Heart left ventricle (tissue), 16 donors: ENCODE measurements around the gene SMARCB1. TPM values are rescaled to one million over a fixed set of nuclear protein-coding genes. Genes with fewer than 3 reads are reported as not detected.

Experiments used
- ATAC-seq, 4 donors: fragments of 200-7000 bp; cut with Tn5 transposase; one replicate each; pipeline ENCODE4 v1.9.1; 2020 to 2022; ENCODE audit warnings: moderate library complexity in 4 of 4, mild to moderate bottlenecking in 3 of 4, moderate number of reproducible peaks in 1 of 4
- DNase-seq, 5 donors: peaks; one replicate each; pipeline ENCODE4 v3.0.0-alpha.2; 2020
- H3K27ac ChIP-seq, 12 donors: fragments of 200-600 bp; sonication (generic) in 4 of 12; one replicate each; pipeline versions ENCODE4 v1.5.0 to v1.8.0; 2016 to 2022; ENCODE audit warnings: mild to moderate bottlenecking in 2 of 12
- H3K27me3 ChIP-seq, 9 donors: fragments of 200-600 bp; sonication (generic) in 2 of 9; one replicate each; pipeline versions ENCODE4 v1.5.1 to v1.8.0; 2016 to 2022; ENCODE audit warnings: mild to moderate bottlenecking in 3 of 9
- H3K36me3 ChIP-seq, 9 donors: fragments of 200-600 bp; sonication (generic) in 2 of 9; one replicate each; pipeline versions ENCODE4 v1.5.0 to v1.8.0; 2018 to 2022; ENCODE audit warnings: mild to moderate bottlenecking in 2 of 9
- H3K4me1 ChIP-seq, 12 donors: fragments of 200-600 bp; sonication (generic) in 4 of 12; one replicate each; pipeline versions ENCODE4 v1.5.0 to v1.8.0; 2016 to 2022; ENCODE audit warnings: mild to moderate bottlenecking in 3 of 12
- H3K4me3 ChIP-seq, 12 donors: fragments of 200-600 bp; sonication (generic) in 4 of 12; one replicate each; pipeline versions ENCODE4 v1.5.0 to v1.8.0; 2017 to 2022; ENCODE audit warnings: mild to moderate bottlenecking in 9 of 12, moderate library complexity in 4 of 12
- H3K9me3 ChIP-seq, 12 donors: fragments of 200-600 bp; sonication (generic) in 4 of 12; one replicate each; pipeline versions ENCODE4 v1.5.0 to v1.8.0; 2016 to 2022; ENCODE audit warnings: mild to moderate bottlenecking in 1 of 12
- CTCF ChIP-seq, 12 donors: fragments of 200-600 bp; sonication (generic) in 4 of 12; IDR thresholded peaks; one replicate each; pipeline versions ENCODE4 v1.5.0 to v1.8.0; 2018 to 2022; ENCODE audit warnings: antibody characterized with exemption in 12 of 12, mild to moderate bottlenecking in 5 of 12
- POLR2A ChIP-seq, 2 donors: fragments of 450-650 bp; IDR thresholded peaks; one replicate each; pipeline ENCODE4 v1.6.1; 2017; ENCODE audit warnings: antibody characterized with exemption in 2 of 2, mild to moderate bottlenecking in 2 of 2, moderate library complexity in 2 of 2
- WGBS, 4 donors: extraction: QIAGEN DNeasy Blood & Tissue Kit in 2 of 4; methylation state at CpG; one replicate each; pipeline versions ENCODE4 v1.1.5 to v1.1.7; 2013 to 2018; 5-methylcytosine and 5-hydroxymethylcytosine counted together
- intact Hi-C, 10 donors: fragments of 100-400 bp; cut with DNase I; formaldehyde crosslinking; loops; one replicate each; pipeline versions ENCODE4 v1.11.1 to v1.14.2; 2022
- polyA plus RNA-seq, 2 donors: library from polyadenylated mRNA; stranded (reverse); fragments of 200-250 nt; gene quantifications; one replicate each; pipeline ENCODE4 v1.2.3, GENCODE V29; 2013
- total RNA-seq, 9 donors: library from RNA; depleted of rRNA in 2 of 9; stranded (reverse); fragments of >200 nt in 2 of 9; fragmentation: NEBNext Ultra II Directional in 3 of 9; extraction: Animal tissue kit (Norgen Biotek cat#: 25700) in 3 of 9; gene quantifications; one replicate each; pipeline versions ENCODE4 v1.1.0 to v1.2.4, GENCODE V29; 2016 to 2023
- donor health status: ischemic (EF 13 %, LVEDD 7.1; RV severe dilation, severe dysfunction).
- donor health status: healthy with polysubstance abuse.
- donor health status: DM: no; HTN: yes; CAD: no.
- donor health status: DM: no; HTN: no; CAD: no.
- donor health status: ischemic (EF 25% LVEDD 6.9; RV normal size, moderate dysfunction).
- donor health status: ischemic (EF 25% LVEDD 5.7; RV mildly dilated, moderate dysfunction).
- donor health status: healthy.
- donor health status: DM: yes; HTN: yes; CAD: no.
- donor health status: ischemic (EF 35%, LVEDD 5.7; RV mildly dilated, moderate dysfunction).
- donor health status: nonischemic (EF 11% LVEDD 7.7; RV severe dilation, severe dysfunction).
- donor health status: DM: yes; HTN: yes; CAD: no.
- donor health status: PGD.
- donor health status: ischemic (EF 29% LVEDD 5.4; RV normal size, mild dysfunction).
- donor health status: nonischemic (EF 23%, LVEDD 6.1; RV moderate dilation, normal function).

The SMARCB1 gene
- total and polyA plus RNA-seq, 11 donors = 30.2 to 75.3 (median 45.6) TPM

- 89 to 91% (median 91%) methylated on average over 11 of the region's 11 CpGs for WGBS, 4 donors
- TF ChIP-seq CTCF (IDR thresholded peaks at IDR 0.05) (no peak), POLR2A (IDR thresholded peaks at IDR 0.05) (no peak)
- Histone ChIP-seq H3K9me3 (no peaks in the 10 kb centered on the region), H3K27me3 (no peaks in the 10 kb centered on the region), H3K27ac (no peak overlapping the region), H3K4me3 (no peak overlapping the region), H3K4me1 (peaks cover 0 to 5% (median 0%) of the 10 kb centered on the region in 12 donors), H3K36me3 (peaks cover 0 to 97% (median 88%) of the 10 kb centered on the region in 9 donors)
- DNase-seq = no peak
- no peak for ATAC-seq
- intact Hi-C loops = no loop called here
These were observed 14.6 kb downstream of the SMARCB1 start for GRCh38 chr22:23801238-23801821.

- no peak overlapping the region for H3K27ac ChIP-seq
- H3K9me3 ChIP-seq = no peaks in the 10 kb centered on the region
- no peaks in the 10 kb centered on the region for H3K27me3 ChIP-seq
- peaks cover 0 to 5% (median 0%) of the 10 kb centered on the region in 12 donors for H3K4me1 ChIP-seq
- H3K36me3 ChIP-seq = peaks cover 0 to 98% (median 90%) of the 10 kb centered on the region in 9 donors
- intact Hi-C loops = no loop called here
- no peak for TF ChIP-seq CTCF (IDR thresholded peaks at IDR 0.05)
- no peak for TF ChIP-seq POLR2A (IDR thresholded peaks at IDR 0.05)
- DNase-seq = no peak
- WGBS, 4 donors = 88 to 94% (median 93%) methylated on average over 8 of the region's 8 CpGs
- H3K4me3 ChIP-seq = no peak overlapping the region
- no peak for ATAC-seq
These were observed 15.2 kb downstream of the SMARCB1 start for GRCh38 chr22:23801886-23802377.

GRCh38 chr22:23803001-23803819 lies 16.4 kb downstream of the SMARCB1 start:
- Histone ChIP-seq H3K36me3 (peaks cover 0 to 97% (median 91%) of the 10 kb centered on the region in 9 donors), H3K9me3 (no peaks in the 10 kb centered on the region), H3K27me3 (no peaks in the 10 kb centered on the region), H3K4me3 (no peak overlapping the region), H3K4me1 (peaks cover 0 to 5% (median 0%) of the 10 kb centered on the region in 12 donors), H3K27ac (no peak overlapping the region)
- WGBS, 4 donors = 82 to 91% (median 83%) methylated on average over 17 to 21 of the region's 21 CpGs
- ATAC-seq = peak in 1 of 4 donors; percentile 11
- TF ChIP-seq CTCF (IDR thresholded peaks at IDR 0.05) (no peak), POLR2A (IDR thresholded peaks at IDR 0.05) (no peak)
- intact Hi-C loops = no loop called here
- DNase-seq = no peak

GRCh38 chr22:23804781-23805291 lies 18.1 kb downstream of the SMARCB1 start:
- H3K27me3 ChIP-seq = no peaks in the 10 kb centered on the region
- TF ChIP-seq CTCF (IDR thresholded peaks at IDR 0.05) = no peak
- TF ChIP-seq POLR2A (IDR thresholded peaks at IDR 0.05) = no peak
- no peak overlapping the region for H3K4me3 ChIP-seq
- peak in 3 of 4 donors; percentile 20 to 34 (median 33) for ATAC-seq
- peaks cover 0 to 5% (median 0%) of the 10 kb centered on the region in 12 donors for H3K4me1 ChIP-seq
- WGBS, 4 donors = 66 to 90% (median 75%) methylated on average over 9 to 12 of the region's 12 CpGs
- peaks cover 0 to 99% (median 82%) of the 10 kb centered on the region in 9 donors for H3K36me3 ChIP-seq
- no peak for DNase-seq
- H3K27ac ChIP-seq = peak overlapping the region in 1 of 12 donors; percentile 0
- intact Hi-C loops = no loop called here
- H3K9me3 ChIP-seq = no peaks in the 10 kb centered on the region
